IMR-90 (cell line): ENCODE data around the gene ARF3. TPM values are rescaled to one million over a fixed set of nuclear protein-coding genes. Genes with fewer than 3 reads are reported as not detected.

Source experiments
- ATAC-seq: fragments of 200-7000 bp; cut with Tn5 transposase; 2 replicates; pipeline ENCODE4 v1.9.1; 2020; ENCODE audit warnings: low read depth, mild to moderate bottlenecking, moderate library complexity
- BruUV-seq: library from RNA; stranded (reverse); fragments of 400-500 nt; replicated peaks from 2 replicates; lab custom pipeline; 2021; lab: Mats Ljungman, UMichigan
- CTCF ChIA-PET: fragments of 300-600 bp; formaldehyde crosslinking; extraction: SDS; loops from one replicate; lab custom pipeline; 2021; ENCODE audit warnings: antibody characterized with exemption; lab: Yijun Ruan, JAX
- POLR2A ChIA-PET: fragments of 300-600 bp; sonication (Branson Sonifier 250); formaldehyde crosslinking; loops from one replicate; lab custom pipeline; 2022; ENCODE audit warnings: antibody characterized with exemption; ENCODE audit not compliant: unreplicated experiment; lab: Charles Lee
- DNase-seq: peaks from one replicate; pipeline ENCODE4 v3.0.0; 2013
- H2AFZ ChIP-seq: replicated peaks from 2 replicates; pipeline ENCODE3; 2013; ENCODE audit warnings: low read length, mild to moderate bottlenecking; ENCODE audit not compliant: poor library complexity
- H2AK5ac ChIP-seq: 2 replicates; pipeline ENCODE4 v1.6.1; 2013; ENCODE audit warnings: low read depth, low read length, inconsistent platforms
- H2AK9ac ChIP-seq: replicated peaks from 2 replicates; pipeline ENCODE3; 2013; ENCODE audit warnings: mild to moderate bottlenecking, low read depth, low read length, moderate library complexity; ENCODE audit not compliant: poor library complexity
- H2BK120ac ChIP-seq: 2 replicates; pipeline ENCODE4 v1.6.1; 2013; ENCODE audit warnings: low read depth, low read length, inconsistent platforms
- H2BK15ac ChIP-seq: 3 replicates; pipeline ENCODE4 v1.6.1; 2013; ENCODE audit warnings: low read depth, low read length, inconsistent platforms
- H2BK20ac ChIP-seq: 2 replicates; pipeline ENCODE4 v1.6.1; 2013; ENCODE audit warnings: low read depth, mild to moderate bottlenecking, inconsistent platforms, low read length, moderate library complexity
- H2BK5ac ChIP-seq: 2 replicates; pipeline ENCODE4 v1.6.1; 2013; ENCODE audit warnings: mild to moderate bottlenecking, low read depth, low read length, inconsistent platforms; ENCODE audit not compliant: poor library complexity, severe bottlenecking
- H3K14ac ChIP-seq: replicated peaks from 2 replicates; pipeline ENCODE4 v1.6.1; 2013; ENCODE audit warnings: low read depth, low read length, inconsistent platforms
- H3K18ac ChIP-seq: 2 replicates; pipeline ENCODE4 v1.6.1; 2013; ENCODE audit warnings: low read depth, low read length, control low read depth
- H3K23ac ChIP-seq: 2 replicates; pipeline ENCODE4 v1.6.1; 2013; ENCODE audit warnings: low read depth, low read length, inconsistent platforms
- H3K27ac ChIP-seq: 2 replicates; pipeline ENCODE4 v1.5.1; 2013; ENCODE audit warnings: mild to moderate bottlenecking, control low read depth, low read length; ENCODE audit not compliant: insufficient read depth
- H3K27me3 ChIP-seq: 2 replicates; pipeline ENCODE4 v1.6.1; 2013; ENCODE audit warnings: low read length; ENCODE audit not compliant: control insufficient read depth, insufficient read depth
- H3K36me3 ChIP-seq: 2 replicates; pipeline ENCODE4 v1.6.1; 2013; ENCODE audit warnings: low read length, mixed read lengths; ENCODE audit not compliant: control insufficient read depth, insufficient read depth
- H3K4ac ChIP-seq: 2 replicates; pipeline ENCODE4 v1.6.1; 2013; ENCODE audit warnings: low read depth, low read length, inconsistent platforms
- H3K4me1 ChIP-seq: 2 replicates; pipeline ENCODE4 v1.6.1; 2013; ENCODE audit warnings: low read length, mixed read lengths; ENCODE audit not compliant: control insufficient read depth, insufficient read depth
- H3K4me2 ChIP-seq: 2 replicates; pipeline ENCODE4 v1.6.1; 2013; ENCODE audit warnings: low read depth, mild to moderate bottlenecking, control low read depth, low read length, moderate library complexity
- H3K4me3 ChIP-seq: 2 replicates; pipeline ENCODE4 v1.5.1; 2013; ENCODE audit warnings: low read depth, mild to moderate bottlenecking, control low read depth, low read length, moderate library complexity; ENCODE audit not compliant: insufficient read depth
- H3K56ac ChIP-seq: 2 replicates; pipeline ENCODE4 v1.6.1; 2013; ENCODE audit warnings: low read length, inconsistent platforms; ENCODE audit not compliant: insufficient read depth; ENCODE audit errors: extremely low read depth
- H3K79me1 ChIP-seq, 2 experiments: 2 replicates each; pipeline ENCODE4 v1.6.1; 2013; ENCODE audit warnings: low read length in 2 of 2, inconsistent platforms in 1 of 2, low read depth in 1 of 2
- H3K9ac ChIP-seq: 2 replicates; pipeline ENCODE4 v1.6.1; 2013; ENCODE audit warnings: low read depth, low read length, control low read depth
- H3K9me1 ChIP-seq: 2 replicates; pipeline ENCODE4 v1.6.1; 2013; ENCODE audit warnings: low read length, inconsistent platforms; ENCODE audit not compliant: insufficient read depth
- H3K9me3 ChIP-seq: 2 replicates; pipeline ENCODE4 v1.6.1; 2013; ENCODE audit warnings: low read length; ENCODE audit not compliant: control insufficient read depth, insufficient read depth
- H4K20me1 ChIP-seq: 2 replicates; pipeline ENCODE4 v1.6.1; 2013; ENCODE audit warnings: low read length, inconsistent platforms; ENCODE audit not compliant: insufficient read depth
- H4K5ac ChIP-seq: 2 replicates; pipeline ENCODE4 v1.6.1; 2013; ENCODE audit warnings: mild to moderate bottlenecking, low read depth, low read length, control low read depth
- H4K8ac ChIP-seq, 2 experiments: 2 replicates each; pipeline ENCODE4 v1.6.1; 2013; ENCODE audit warnings: low read depth in 2 of 2, low read length in 2 of 2, control low read depth in 1 of 2, inconsistent platforms in 1 of 2
- H4K91ac ChIP-seq: 2 replicates; pipeline ENCODE4 v1.6.1; 2013; ENCODE audit warnings: low read depth, low read length, inconsistent platforms; ENCODE audit not compliant: insufficient read depth
- BHLHE40 ChIP-seq: fragments of 150-350 bp; IDR thresholded peaks from 2 replicates; pipeline ENCODE4 v1.6.1; 2016; ENCODE audit warnings: mild to moderate bottlenecking, low read depth, low read length
- MAZ ChIP-seq: IDR thresholded peaks from 2 replicates; pipeline ENCODE4 v1.6.1; 2012; ENCODE audit warnings: low read depth, mild to moderate bottlenecking, low read length, improper control_type of control experiment, moderate library complexity, borderline replicate concordance
- RFX5 ChIP-seq: IDR thresholded peaks from 2 replicates; pipeline ENCODE4 v1.8.0; 2012; ENCODE audit warnings: low read depth, mild to moderate bottlenecking, low read length, moderate library complexity
- WGBS, 2 experiments: methylation state at CpG; one replicate each; pipeline versions ENCODE4 v1.1.5 to v1.1.7; 2013; ENCODE audit warnings: missing lambda C conversion rate in 2 of 2; ENCODE audit not compliant: insufficient read length in 1 of 2; ENCODE audit errors: extremely low coverage in 2 of 2; 5-methylcytosine and 5-hydroxymethylcytosine counted together
- dilution Hi-C: fragments of 300-500 bp; cut with HindIII; formaldehyde crosslinking; loops from one replicate; pipeline ENCODE4 v1.14.3; 2018; ENCODE audit warnings: low sequenced_read_pairs; ENCODE audit not compliant: unreplicated experiment
- in situ Hi-C: fragments of 300-500 bp; cut with MboI; formaldehyde crosslinking; loops from 3 replicates; pipeline ENCODE4 v1.14.3; 2019; ENCODE audit warnings: low sequenced_read_pairs, inconsistent platforms, mixed read lengths
- intact Hi-C: fragments of 100-400 bp; cut with micrococcal nuclease; formaldehyde crosslinking; loops from 2 replicates; pipeline ENCODE4 v1.10.0; 2022
- polyA plus RNA-seq, 3 experiments: library from polyadenylated mRNA; depleted of rRNA; stranded (reverse); fragments of >200 nt; gene quantifications; 2 replicates each; pipeline ENCODE4 v1.2.3, GENCODE V29; 2012; ENCODE audit warnings: low replicate concordance in 1 of 3
- total RNA-seq: library from RNA; depleted of rRNA; stranded (reverse); fragments of >200 nt; gene quantifications from 2 replicates; pipeline ENCODE4 v1.2.3, GENCODE V29; 2012

The ARF3 gene
- total and polyA plus RNA-seq, 2 of the 4 experiments (the other 2 are of a cell fraction) = 97.7 to 198 TPM

GRCh38 chr12:48980953-48981756 is 23.9 kb upstream of the ARF3 start:
- Histone ChIP-seq H4K20me1 (peaks cover 16% of the 10 kb centered on the region; the same call in 1 of the 2 replicates), H2BK15ac (no peak overlapping the region), H2AK5ac (no peak overlapping the region), H3K27me3 (peaks cover 95% of the 10 kb centered on the region), H3K14ac (no peak overlapping the region), H3K9ac (no peak overlapping the region), H4K5ac (no peak overlapping the region), H4K8ac (no peak overlapping the region), H3K56ac (no peak overlapping the region), H3K9me3 (no peaks in the 10 kb centered on the region), H2AK9ac (no peak overlapping the region), H3K18ac (no peak overlapping the region), H3K4me2 (peak overlapping the region; percentile 8), H3K4me1 (peaks cover 3% of the 10 kb centered on the region; the same call in 1 of the 2 replicates), H3K36me3 (no peaks in the 10 kb centered on the region), H2AFZ (peak overlapping the region; percentile 84), H3K4me3 (peak overlapping the region; percentile 16), H2BK120ac (no peak overlapping the region), H3K4ac (no peak overlapping the region), H3K9me1 (peaks cover 8% of the 10 kb centered on the region), H3K79me1 (no peaks in the 10 kb centered on the region), H4K91ac (no peak overlapping the region), H2BK5ac (no peak overlapping the region), H2BK20ac (no peak overlapping the region), H3K27ac (no peak overlapping the region), H3K23ac (0 out of 2 replicates have a peak overlapping the region, but pooled peaks have one; percentile 12)
- TF ChIP-seq RFX5 = no peak
- TF ChIP-seq BHLHE40 = peak; percentile 36
- TF ChIP-seq MAZ = no peak
- WGBS, 2 experiments = 2% methylated on average over 60 of the region's 91 CpGs; no CpG with 5 or more reads in 1 of the 2 experiments
- ATAC-seq = no peak
- in situ Hi-C loops = no loop called here
- DNase-seq = peak; percentile 29
- BruUV-seq = no TSS peak
- ChIA-PET CTCF (interaction anchor here (0.6 kb wide), 2 partner anchors 166 to 366 kb away, joined by 3 read pairs; no protein-coding TSS in a partner anchor), POLR2A (no interaction called here)
- dilution Hi-C loops = no loop called here
- intact Hi-C loops = no loop called here
